SH-SY5Y (cell line): ENCODE results near the gene ADAMTS14.

Source experiments
- GATA2 ChIP-seq: IDR thresholded peaks from 2 replicates; pipeline ENCODE4 v1.6.1; 2011; ENCODE audit warnings: mild to moderate bottlenecking, low read depth, low read length
- GATA3 ChIP-seq: IDR thresholded peaks from 2 replicates; pipeline ENCODE4 v1.6.1; 2011; ENCODE audit warnings: low read depth, mild to moderate bottlenecking, low read length, moderate library complexity

DNA sequence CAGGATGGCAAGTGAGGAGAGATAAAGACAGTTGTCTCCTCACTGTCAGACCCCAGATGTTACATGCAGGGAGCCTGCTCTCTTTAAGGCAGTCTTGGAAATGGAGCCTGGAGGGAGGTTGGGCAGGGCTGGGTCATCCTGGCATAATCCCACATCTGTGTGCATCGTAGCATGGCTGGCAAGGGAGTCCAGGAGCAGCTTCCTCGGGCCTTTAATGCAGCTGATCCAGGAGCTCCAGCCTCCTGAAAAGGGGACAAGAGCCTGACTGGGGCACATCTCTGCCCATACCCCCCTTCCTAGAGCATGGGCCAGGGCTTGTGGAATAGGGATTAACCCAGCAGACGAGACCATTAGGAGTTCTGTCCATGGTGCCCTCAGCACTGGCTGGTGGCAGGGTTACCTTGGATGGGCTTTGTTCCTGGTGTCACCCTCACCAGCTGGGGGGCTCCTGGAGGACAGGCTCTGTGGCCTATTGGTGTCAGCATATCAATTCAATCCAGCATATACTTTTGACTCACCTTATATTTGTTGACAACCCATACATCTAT is 77.9 kb downstream of the ADAMTS14 start:
- TF ChIP-seq GATA2 (no peak), GATA3 (no peak)
